ENCODE data around the gene NCMAP.
"Not testable (repeated sequence)": the region's sequence is repeated elsewhere in the genome, so short reads cannot be mapped to it uniquely, and the experiment has no call there.

Gene NCMAP

DNA sequence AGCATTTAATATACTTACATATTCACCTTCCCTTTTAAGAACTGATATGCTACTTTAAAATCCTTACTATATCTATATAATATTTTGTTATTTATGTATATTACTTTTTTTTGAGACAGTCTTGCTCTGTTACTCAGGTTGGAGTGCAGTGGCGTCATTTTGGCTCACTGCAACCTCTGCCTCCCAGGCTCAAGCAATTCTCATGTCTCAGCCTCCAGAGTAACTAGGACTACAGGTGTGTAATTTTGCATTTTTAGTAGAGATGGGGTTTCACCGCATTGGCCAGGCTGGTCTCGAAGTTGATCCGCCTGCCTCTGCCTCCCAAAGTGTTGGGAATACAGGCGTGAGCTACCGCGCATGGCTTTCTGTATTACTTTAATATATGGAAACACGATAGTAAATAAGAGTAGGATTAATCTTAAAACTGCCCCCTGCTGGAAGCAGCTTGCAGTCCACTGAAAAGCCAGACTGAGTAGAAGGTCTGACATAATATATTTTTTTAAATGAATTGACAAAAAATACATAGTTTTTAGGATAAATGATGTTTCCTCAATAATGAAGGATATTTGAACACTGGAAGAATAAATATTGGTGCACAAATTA, 28.8 kb upstream of the NCMAP start:
- H3K36me3 ChIP-seq (ENCODE audit: control insufficient read depth, insufficient read depth, low read length): peaks cover 4% of the 10 kb centered on the region
- no peaks in the 10 kb centered on the region for H3K4me1 ChIP-seq (ENCODE audit: control insufficient read depth, insufficient read depth, low read length)
- no peak overlapping the region for H3K9ac ChIP-seq (ENCODE audit: low read length)
- H3K27me3 ChIP-seq (ENCODE audit: control insufficient read depth, insufficient read depth, low read length): no peaks in the 10 kb centered on the region
- H3K9me3 ChIP-seq (ENCODE audit: control insufficient read depth, low read length): no peaks in the 10 kb centered on the region
- no peak overlapping the region for H3K4me3 ChIP-seq (ENCODE audit: low read length)

- Histone ChIP-seq H3K4me3 (ENCODE audit: low read length) (no peak overlapping the region), H3K9me3 (ENCODE audit: control insufficient read depth, low read length) (no peaks in the 10 kb centered on the region), H3K27me3 (ENCODE audit: control insufficient read depth, insufficient read depth, low read length) (no peaks in the 10 kb centered on the region), H3K36me3 (ENCODE audit: control insufficient read depth, insufficient read depth, low read length) (peaks cover 4% of the 10 kb centered on the region), H3K4me1 (ENCODE audit: control insufficient read depth, insufficient read depth, low read length) (no peaks in the 10 kb centered on the region), H3K9ac (ENCODE audit: low read length) (no peak overlapping the region)
Measured at GRCh38 chr1:24528744-24529143, 27.1 kb upstream of the NCMAP start.

GRCh38 chr1:24529292-24529691, 26.6 kb upstream of the NCMAP start:
- H3K4me3 ChIP-seq (ENCODE audit: low read length); H3K36me3 ChIP-seq (ENCODE audit: control insufficient read depth, insufficient read depth, low read length); H3K9me3 ChIP-seq (ENCODE audit: control insufficient read depth, low read length); H3K27me3 ChIP-seq (ENCODE audit: control insufficient read depth, insufficient read depth, low read length); H3K9ac ChIP-seq (ENCODE audit: low read length); H3K4me1 ChIP-seq (ENCODE audit: control insufficient read depth, insufficient read depth, low read length): not testable (repeated sequence)

DNA sequence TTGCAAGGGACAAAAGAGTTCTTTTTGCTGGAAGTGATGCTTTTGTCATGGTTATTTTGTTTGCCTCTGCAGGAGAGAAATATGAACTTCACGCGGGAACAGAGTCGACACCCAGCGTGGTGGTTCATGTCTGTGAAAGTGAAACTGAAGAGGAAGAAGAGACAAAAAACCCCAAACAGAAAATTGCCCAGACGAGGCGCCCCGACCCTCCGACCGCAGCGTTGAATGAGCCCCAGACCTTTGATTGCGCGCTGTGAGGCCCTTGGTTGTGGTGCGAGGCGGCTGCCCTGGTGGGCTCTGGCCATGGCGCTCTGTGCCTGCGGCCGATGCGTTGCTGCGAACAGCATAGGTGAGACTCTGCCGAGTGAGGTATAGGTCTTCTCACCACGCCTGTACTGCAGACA, 20.9 kb upstream of the NCMAP start:
- no peak overlapping the region for H3K9ac ChIP-seq (ENCODE audit: low read length)
- no peak overlapping the region for H3K4me3 ChIP-seq (ENCODE audit: low read length)
- no peaks in the 10 kb centered on the region for H3K4me1 ChIP-seq (ENCODE audit: control insufficient read depth, insufficient read depth, low read length)
- H3K9me3 ChIP-seq (ENCODE audit: control insufficient read depth, low read length): no peaks in the 10 kb centered on the region
- H3K27me3 ChIP-seq (ENCODE audit: control insufficient read depth, insufficient read depth, low read length): no peaks in the 10 kb centered on the region
- H3K36me3 ChIP-seq (ENCODE audit: control insufficient read depth, insufficient read depth, low read length): peaks cover 4% of the 10 kb centered on the region

- H3K4me1 ChIP-seq (ENCODE audit: control insufficient read depth, insufficient read depth, low read length): peaks cover 4% of the 10 kb centered on the region
- H3K9me3 ChIP-seq (ENCODE audit: control insufficient read depth, low read length): no peaks in the 10 kb centered on the region
- no peaks in the 10 kb centered on the region for H3K27me3 ChIP-seq (ENCODE audit: control insufficient read depth, insufficient read depth, low read length)
- peaks cover 4% of the 10 kb centered on the region for H3K36me3 ChIP-seq (ENCODE audit: control insufficient read depth, insufficient read depth, low read length)
- H3K9ac ChIP-seq (ENCODE audit: low read length): no peak overlapping the region
- no peak overlapping the region for H3K4me3 ChIP-seq (ENCODE audit: low read length)
Measured at GRCh38 chr1:24535778-24536177, 20.1 kb upstream of the NCMAP start.

DNA sequence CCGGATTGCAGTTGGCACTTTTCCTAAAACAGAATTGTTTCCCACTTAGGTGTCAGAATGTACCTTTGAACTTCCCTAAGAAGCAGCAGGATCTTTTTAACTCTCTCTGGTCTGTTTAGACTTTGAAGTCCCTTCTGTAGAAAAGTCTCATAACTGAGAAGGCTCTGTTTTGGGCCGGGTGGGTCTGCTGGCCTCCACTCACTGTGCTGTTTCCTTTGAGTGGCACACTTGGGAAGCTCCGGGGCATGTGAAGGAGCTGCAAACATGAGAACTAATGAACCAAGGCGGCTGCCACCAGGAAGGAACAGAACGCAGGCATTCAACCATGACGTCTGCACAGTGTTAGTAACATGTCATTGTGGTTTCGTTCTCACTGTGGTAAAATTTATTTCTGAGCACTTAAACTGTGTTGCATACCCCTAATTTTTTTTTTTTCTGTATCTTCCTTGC, 19.5 kb upstream of the NCMAP start:
- no peaks in the 10 kb centered on the region for H3K27me3 ChIP-seq (ENCODE audit: control insufficient read depth, insufficient read depth, low read length)
- no peaks in the 10 kb centered on the region for H3K9me3 ChIP-seq (ENCODE audit: control insufficient read depth, low read length)
- H3K4me3 ChIP-seq (ENCODE audit: low read length): no peak overlapping the region
- peaks cover 4% of the 10 kb centered on the region for H3K36me3 ChIP-seq (ENCODE audit: control insufficient read depth, insufficient read depth, low read length)
- peaks cover 8% of the 10 kb centered on the region for H3K4me1 ChIP-seq (ENCODE audit: control insufficient read depth, insufficient read depth, low read length)
- no peak overlapping the region for H3K9ac ChIP-seq (ENCODE audit: low read length)

- Histone ChIP-seq H3K4me1 (ENCODE audit: control insufficient read depth, insufficient read depth, low read length) (peaks cover 15% of the 10 kb centered on the region), H3K36me3 (ENCODE audit: control insufficient read depth, insufficient read depth, low read length) (no peaks in the 10 kb centered on the region), H3K9me3 (ENCODE audit: control insufficient read depth, low read length) (no peaks in the 10 kb centered on the region), H3K9ac (ENCODE audit: low read length) (no peak overlapping the region), H3K27me3 (ENCODE audit: control insufficient read depth, insufficient read depth, low read length) (no peaks in the 10 kb centered on the region), H3K4me3 (ENCODE audit: low read length) (no peak overlapping the region)
Measured at GRCh38 chr1:24540051-24540905, 15.6 kb upstream of the NCMAP start.

GRCh38 chr1:24540906-24541710, 14.8 kb upstream of the NCMAP start:
- Histone ChIP-seq H3K9me3 (ENCODE audit: control insufficient read depth, low read length) (no peaks in the 10 kb centered on the region), H3K9ac (ENCODE audit: low read length) (no peak overlapping the region), H3K4me3 (ENCODE audit: low read length) (no peak overlapping the region), H3K27me3 (ENCODE audit: control insufficient read depth, insufficient read depth, low read length) (no peaks in the 10 kb centered on the region), H3K4me1 (ENCODE audit: control insufficient read depth, insufficient read depth, low read length) (peaks cover 15% of the 10 kb centered on the region), H3K36me3 (ENCODE audit: control insufficient read depth, insufficient read depth, low read length) (no peaks in the 10 kb centered on the region)

GRCh38 chr1:24541711-24542346, 14.1 kb upstream of the NCMAP start:
- H3K27me3 ChIP-seq (ENCODE audit: control insufficient read depth, insufficient read depth, low read length): no peaks in the 10 kb centered on the region
- H3K36me3 ChIP-seq (ENCODE audit: control insufficient read depth, insufficient read depth, low read length): no peaks in the 10 kb centered on the region
- no peak overlapping the region for H3K4me3 ChIP-seq (ENCODE audit: low read length)
- H3K9ac ChIP-seq (ENCODE audit: low read length): no peak overlapping the region
- H3K9me3 ChIP-seq (ENCODE audit: control insufficient read depth, low read length): no peaks in the 10 kb centered on the region
- peaks cover 15% of the 10 kb centered on the region for H3K4me1 ChIP-seq (ENCODE audit: control insufficient read depth, insufficient read depth, low read length)

DNA sequence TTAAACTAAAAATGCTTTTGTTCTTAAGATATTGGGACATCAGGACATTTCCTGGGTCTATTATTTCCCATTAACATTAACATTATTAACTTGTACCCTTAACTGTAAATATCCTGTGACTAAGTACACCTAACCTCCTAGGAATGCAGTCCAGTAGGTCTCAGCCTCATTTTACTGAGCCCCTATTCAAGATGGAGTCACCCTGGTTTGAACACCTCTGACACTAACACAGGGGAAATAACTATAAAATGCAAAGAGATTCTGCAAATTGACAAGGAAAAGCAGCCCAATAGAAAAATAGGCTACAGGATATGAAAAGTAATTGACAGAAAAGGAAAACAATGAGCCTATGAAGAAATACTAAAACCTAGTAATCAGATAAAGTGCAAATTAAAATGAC, 11.6 kb upstream of the NCMAP start:
- H3K4me1 ChIP-seq (ENCODE audit: control insufficient read depth, insufficient read depth, low read length): peaks cover 15% of the 10 kb centered on the region
- no peak overlapping the region for H3K4me3 ChIP-seq (ENCODE audit: low read length)
- no peaks in the 10 kb centered on the region for H3K27me3 ChIP-seq (ENCODE audit: control insufficient read depth, insufficient read depth, low read length)
- H3K36me3 ChIP-seq (ENCODE audit: control insufficient read depth, insufficient read depth, low read length): no peaks in the 10 kb centered on the region
- no peaks in the 10 kb centered on the region for H3K9me3 ChIP-seq (ENCODE audit: control insufficient read depth, low read length)
- no peak overlapping the region for H3K9ac ChIP-seq (ENCODE audit: low read length)

DNA sequence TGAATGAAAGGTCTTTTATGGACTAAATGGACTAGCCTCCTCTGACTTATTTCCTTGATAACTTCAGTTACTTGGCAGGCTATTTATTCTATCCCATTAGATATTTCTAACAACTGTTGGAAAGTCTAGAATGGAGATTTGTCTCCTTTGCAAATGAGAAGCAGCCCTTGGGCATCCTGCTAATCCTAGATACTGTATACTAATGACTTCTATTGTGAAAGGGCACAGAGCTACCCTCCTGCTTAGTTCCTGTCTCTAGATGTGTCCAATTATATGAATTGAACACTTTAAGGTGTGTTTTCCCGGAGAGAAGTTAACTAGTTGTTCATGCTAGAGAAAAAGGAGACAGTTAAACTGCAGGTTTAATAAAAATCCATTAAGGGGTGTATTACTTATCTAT, 10.2 kb upstream of the NCMAP start:
- Histone ChIP-seq H3K4me3 (ENCODE audit: low read length) (no peak overlapping the region), H3K36me3 (ENCODE audit: control insufficient read depth, insufficient read depth, low read length) (no peaks in the 10 kb centered on the region), H3K9ac (ENCODE audit: low read length) (no peak overlapping the region), H3K27me3 (ENCODE audit: control insufficient read depth, insufficient read depth, low read length) (no peaks in the 10 kb centered on the region), H3K9me3 (ENCODE audit: control insufficient read depth, low read length) (no peaks in the 10 kb centered on the region), H3K4me1 (ENCODE audit: control insufficient read depth, insufficient read depth, low read length) (peaks cover 10% of the 10 kb centered on the region)
